CD14-positive monocyte (primary cell): ENCODE measurements around the gene PNKP. TPM values are rescaled to one million over a fixed set of nuclear protein-coding genes. Genes with fewer than 3 reads are reported as not detected.

ENCODE experiments used
- DNase-seq, 3 donors: peaks; one replicate each; pipeline ENCODE4 v3.0.0-alpha.2; 2011 to 2022
- H2AFZ ChIP-seq: 2 replicates; pipeline ENCODE4 v1.6.0; 2012; ENCODE audit warnings: mild to moderate bottlenecking, low read depth, low read length, inconsistent platforms; ENCODE audit not compliant: insufficient read depth, poor library complexity, severe bottlenecking
- H3K27ac ChIP-seq, 2 donors: 1 replicate in 1 of 2; 2 replicates in 1 of 2; pipeline ENCODE4 v1.5.1; 2012 to 2013; ENCODE audit warnings: low read length in 2 of 2, control low read depth in 1 of 2, inconsistent platforms in 1 of 2, low read depth in 1 of 2, mild to moderate bottlenecking in 1 of 2
- H3K27me3 ChIP-seq, 2 donors: one replicate each; pipeline versions ENCODE4 v1.6.0 to v1.6.1; 2011 to 2013; ENCODE audit warnings: low read length in 2 of 2; ENCODE audit not compliant: control insufficient read depth in 2 of 2, insufficient read depth in 2 of 2
- H3K36me3 ChIP-seq, 2 donors: replicated peaks in 1 of 2; 1 replicate in 1 of 2; 2 replicates in 1 of 2; pipeline versions ENCODE4 v1.5.1 to v1.6.1; 2012 to 2013; ENCODE audit warnings: low read length in 2 of 2, control low read depth in 1 of 2, inconsistent platforms in 1 of 2, mild to moderate bottlenecking in 1 of 2; ENCODE audit not compliant: insufficient read depth in 2 of 2, control insufficient read depth in 1 of 2
- H3K4me1 ChIP-seq, 2 donors: 1 replicate in 1 of 2; 2 replicates in 1 of 2; pipeline versions ENCODE4 v1.5.1 to v1.6.1; 2012 to 2013; ENCODE audit warnings: low read length in 2 of 2, control low read depth in 1 of 2, inconsistent platforms in 1 of 2, mild to moderate bottlenecking in 1 of 2, moderate library complexity in 1 of 2; ENCODE audit not compliant: insufficient read depth in 2 of 2, control insufficient read depth in 1 of 2
- H3K4me2 ChIP-seq: replicated peaks from 2 replicates; pipeline ENCODE3; 2012; ENCODE audit warnings: low read length, moderate library complexity, mild to moderate bottlenecking; ENCODE audit not compliant: poor library complexity, severe bottlenecking; ENCODE audit errors: extremely low read depth
- H3K4me3 ChIP-seq, 3 experiments: fragments of 200-600 bp in 1 of 3; sonication (generic) in 1 of 3; replicated peaks in 1 of 3; 1 replicate in 2 of 3; 2 replicates in 1 of 3; pipeline ENCODE4 v1.5.1; 2011 to 2013; ENCODE audit warnings: low read length in 3 of 3, mild to moderate bottlenecking in 3 of 3, control low read depth in 2 of 3, low read depth in 2 of 3, inconsistent platforms in 1 of 3, moderate library complexity in 1 of 3
- H3K79me2 ChIP-seq: 2 replicates; pipeline ENCODE4 v1.6.0; 2012; ENCODE audit warnings: mild to moderate bottlenecking, control low read depth, inconsistent platforms, low read length, moderate library complexity; ENCODE audit not compliant: insufficient read depth
- H3K9ac ChIP-seq: 2 replicates; pipeline ENCODE4 v1.6.0; 2017; ENCODE audit warnings: low read length, mild to moderate bottlenecking; ENCODE audit not compliant: insufficient read depth, poor library complexity, severe bottlenecking
- H3K9me3 ChIP-seq, 2 donors: replicated peaks in 1 of 2; 1 replicate in 1 of 2; 2 replicates in 1 of 2; pipeline versions ENCODE4 v1.5.1 to v1.6.1; 2012 to 2013; ENCODE audit warnings: low read length in 2 of 2, control low read depth in 1 of 2; ENCODE audit not compliant: control insufficient read depth in 1 of 2, insufficient read depth in 1 of 2
- H4K20me1 ChIP-seq: 2 replicates; pipeline ENCODE4 v1.6.0; 2012; ENCODE audit warnings: mild to moderate bottlenecking, low read length, control low read depth, moderate library complexity; ENCODE audit not compliant: insufficient read depth
- H3K27ac Mint-ChIP-seq, 7 donors: one replicate each; pipeline ENCODE4 v1.8.0; 2020; ENCODE audit warnings: mild to moderate bottlenecking in 7 of 7, mixed read lengths in 7 of 7, moderate library complexity in 6 of 7, inconsistent platforms in 2 of 7
- H3K27me3 Mint-ChIP-seq, 3 donors: one replicate each; pipeline ENCODE4 v1.8.0; 2021 to 2022; ENCODE audit warnings: low read depth in 3 of 3, mild to moderate bottlenecking in 3 of 3, mixed read lengths in 3 of 3, moderate library complexity in 3 of 3, inconsistent platforms in 1 of 3
- H3K36me3 Mint-ChIP-seq, 2 donors: one replicate each; pipeline ENCODE4 v1.8.0; 2020; ENCODE audit warnings: mixed read lengths in 2 of 2, inconsistent platforms in 1 of 2, mild to moderate bottlenecking in 1 of 2
- H3K4me1 Mint-ChIP-seq: one replicate; pipeline ENCODE4 v1.8.0; 2020; ENCODE audit warnings: mild to moderate bottlenecking, mixed read lengths
- H3K4me3 Mint-ChIP-seq, 2 donors: one replicate each; pipeline ENCODE4 v1.8.0; 2020; ENCODE audit warnings: mild to moderate bottlenecking in 2 of 2, mixed read lengths in 2 of 2, moderate library complexity in 1 of 2
- H3K9me3 Mint-ChIP-seq, 7 donors: one replicate each; pipeline ENCODE4 v1.8.0; 2020 to 2022; ENCODE audit warnings: mixed read lengths in 7 of 7, mild to moderate bottlenecking in 6 of 7, moderate library complexity in 6 of 7, inconsistent platforms in 2 of 7
- CTCF ChIP-seq: fragments of 200-600 bp; IDR thresholded peaks from one replicate; pipeline ENCODE4 v1.8.0; 2022; ENCODE audit warnings: antibody characterized with exemption, mild to moderate bottlenecking
- WGBS: methylation state at CpG from one replicate; pipeline ENCODE4 v1.1.5; 2013; ENCODE audit warnings: missing lambda C conversion rate; ENCODE audit not compliant: insufficient coverage; 5-methylcytosine and 5-hydroxymethylcytosine counted together
- intact Hi-C, 2 donors: fragments of 100-400 bp; cut with micrococcal nuclease; formaldehyde crosslinking; loops; one replicate each; pipeline versions ENCODE4 v1.15.0 to v1.15.1; 2023
- polyA plus RNA-seq, 3 donors: library from polyadenylated mRNA; depleted of rRNA in 1 of 3; unstranded in 2 of 3; stranded (reverse) in 1 of 3; fragments of 300-500 nt in 2 of 3; fragments of >200 nt in 1 of 3; fragmentation: Illumina TruSeq in 2 of 3; gene quantifications; 1 replicate in 2 of 3; 2 replicates in 1 of 3; pipeline ENCODE4 v1.2.3, GENCODE V29; 2012 to 2021

The PNKP gene
- polyA plus RNA-seq, 3 donors, result 23.0 to 88.6 (median 30.2) TPM

- 92% methylated on average over 12 of the region's 12 CpGs for WGBS
- H3K9me3 Mint-ChIP-seq, result peaks cover 0 to 5% (median 0%) of the 10 kb centered on the region in 7 donors
- H3K4me2 ChIP-seq, result no peak overlapping the region
- H3K36me3 ChIP-seq, result peaks cover 22 to 38% of the 10 kb centered on the region in 2 donors
- H4K20me1 ChIP-seq, result peaks cover 80% of the 10 kb centered on the region
- intact Hi-C loops, result no loop called here
- peaks cover 10 to 15% of the 10 kb centered on the region in 2 donors for H3K4me1 ChIP-seq
- peaks cover 22 to 44% of the 10 kb centered on the region in 2 donors for H3K36me3 Mint-ChIP-seq
- H3K27ac Mint-ChIP-seq, result peak overlapping the region in 1 of 7 donors; percentile 30
- no peak overlapping the region for H3K27ac ChIP-seq
- H3K9ac ChIP-seq, result no peak overlapping the region
- H3K4me3 ChIP-seq, result no peak overlapping the region
- peaks cover 19% of the 10 kb centered on the region for H3K4me1 Mint-ChIP-seq
- no peak for DNase-seq
- H3K27me3 Mint-ChIP-seq, result peaks cover 13 to 16% (median 15%) of the 10 kb centered on the region in 3 donors
- H2AFZ ChIP-seq, result no peak overlapping the region
- TF ChIP-seq CTCF, result no peak
- no peak overlapping the region for H3K4me3 Mint-ChIP-seq
- H3K27me3 ChIP-seq, result peaks cover 7 to 12% of the 10 kb centered on the region in 2 donors
- peaks cover 0 to 4% of the 10 kb centered on the region in 2 donors for H3K9me3 ChIP-seq
- H3K79me2 ChIP-seq, result peaks cover 20% of the 10 kb centered on the region
Observed at GRCh38 chr19:49855277-49855675, 12.1 kb downstream of the PNKP start.

GRCh38 chr19:49854378-49855263 is 12.8 kb downstream of the PNKP start:
- TF ChIP-seq CTCF, result no peak
- Mint-ChIP-seq H3K36me3 (peaks cover 18 to 38% of the 10 kb centered on the region in 2 donors), H3K27me3 (peaks cover 13 to 16% (median 15%) of the 10 kb centered on the region in 3 donors), H3K9me3 (peaks cover 0 to 5% (median 2%) of the 10 kb centered on the region in 7 donors), H3K4me1 (peaks cover 26% of the 10 kb centered on the region), H3K4me3 (no peak overlapping the region), H3K27ac (no peak overlapping the region)
- Histone ChIP-seq H3K4me3 (no peak overlapping the region), H3K9ac (no peak overlapping the region), H3K4me2 (no peak overlapping the region), H3K27me3 (peaks cover 7 to 12% of the 10 kb centered on the region in 2 donors), H3K4me1 (peaks cover 15 to 22% of the 10 kb centered on the region in 2 donors), H3K36me3 (peaks cover 15 to 31% of the 10 kb centered on the region in 2 donors), H3K79me2 (peaks cover 20% of the 10 kb centered on the region), H3K9me3 (peaks cover 0 to 4% of the 10 kb centered on the region in 2 donors), H3K27ac (no peak overlapping the region), H4K20me1 (peaks cover 74% of the 10 kb centered on the region), H2AFZ (no peak overlapping the region)
- WGBS, result 94% methylated on average over 34 of the region's 39 CpGs
- intact Hi-C loops, result loop anchor here in 1 of 2 donors (5.0 kb wide), 1 partner anchor 37 kb away; the partner anchor contains the start of gene MED25
- no peak for DNase-seq
